GOT3 (cell line): Measurements from ENCODE around the gene CT45A1.
"Not testable (repeated sequence)": the region's sequence is repeated elsewhere in the genome, so short reads cannot be mapped to it uniquely, and the experiment has no call there.

Experiments used
- DNase-seq: peaks from one replicate; lab custom pipeline; 2025; ENCODE audit warnings: mixed read lengths; lab: John Stamatoyannopoulos, UW

Gene CT45A1, protein sequence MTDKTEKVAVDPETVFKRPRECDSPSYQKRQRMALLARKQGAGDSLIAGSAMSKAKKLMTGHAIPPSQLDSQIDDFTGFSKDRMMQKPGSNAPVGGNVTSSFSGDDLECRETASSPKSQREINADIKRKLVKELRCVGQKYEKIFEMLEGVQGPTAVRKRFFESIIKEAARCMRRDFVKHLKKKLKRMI

DNA sequence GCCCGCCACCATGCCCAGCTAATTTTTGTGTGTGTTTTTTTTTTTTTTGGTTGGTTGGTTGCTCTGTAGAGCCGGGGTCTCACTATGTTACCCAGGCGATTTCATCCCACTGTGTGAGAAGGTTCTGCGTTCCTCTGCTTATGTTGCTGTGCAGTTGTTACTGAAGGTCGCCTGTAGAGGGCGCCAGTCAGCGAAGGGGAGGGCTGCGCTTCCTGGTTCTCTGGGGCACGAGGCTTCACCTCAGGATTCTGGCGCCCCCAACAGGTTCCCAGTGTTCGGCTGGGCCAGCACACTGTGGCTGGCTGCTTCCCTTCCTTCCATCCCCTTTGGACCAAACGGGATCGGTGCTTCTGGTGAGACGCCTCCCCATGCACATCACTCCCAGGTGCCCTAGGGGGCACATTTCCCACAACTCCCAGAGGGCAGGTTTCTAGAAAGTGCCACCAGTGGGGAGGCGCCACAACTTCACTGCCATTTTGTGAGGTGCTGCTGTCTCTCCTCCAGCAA, at the start of gene CT45A1:
TSS of gene CT45A1 (plus strand) at position 457 of the 507 bp plus-strand sequence. CDS start 5,302 bp downstream, outside the sequence.
- DNase-seq: not testable (repeated sequence)

DNA sequence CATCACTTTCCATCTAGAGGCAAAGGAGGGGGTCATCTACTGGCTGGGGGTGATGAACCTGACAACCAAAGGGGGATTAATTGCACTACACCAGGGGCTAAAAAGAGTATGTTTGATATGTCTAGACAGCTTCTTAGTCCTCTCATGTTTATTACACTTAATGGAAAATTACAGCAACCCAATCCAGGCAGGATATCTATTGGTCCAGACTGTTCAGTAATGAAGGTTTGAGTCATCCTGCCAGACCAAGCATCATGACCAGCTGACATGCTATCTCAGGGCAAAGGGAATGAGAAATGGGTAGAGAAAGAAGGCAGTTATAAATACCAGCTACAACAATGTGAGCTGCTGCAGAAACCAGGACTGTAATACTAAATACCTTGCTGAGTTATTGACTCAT, 40.5 kb upstream of the CT45A1 start:
- DNase-seq: not testable (repeated sequence)

DNA sequence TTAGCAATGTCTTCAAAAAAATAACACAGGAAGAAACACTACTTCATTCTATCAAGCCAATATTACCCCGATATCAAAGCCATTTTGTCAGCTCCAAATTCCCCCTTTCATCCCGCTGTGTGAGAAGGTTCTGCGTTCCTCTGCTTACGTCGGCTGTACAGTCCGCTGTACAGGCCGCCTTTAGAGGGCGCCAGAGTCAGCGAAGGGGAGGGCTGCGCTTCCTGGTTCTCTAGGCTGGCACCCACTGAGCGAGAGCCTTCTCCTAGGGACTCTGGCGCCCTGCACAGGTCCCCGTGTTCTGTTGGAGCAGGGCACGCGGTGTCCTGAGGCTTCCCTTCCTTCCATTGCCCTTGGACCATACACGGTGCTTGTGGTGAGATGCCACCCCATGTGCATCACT, 25.3 kb upstream of the CT45A1 start:
- DNase-seq: no peak

DNA sequence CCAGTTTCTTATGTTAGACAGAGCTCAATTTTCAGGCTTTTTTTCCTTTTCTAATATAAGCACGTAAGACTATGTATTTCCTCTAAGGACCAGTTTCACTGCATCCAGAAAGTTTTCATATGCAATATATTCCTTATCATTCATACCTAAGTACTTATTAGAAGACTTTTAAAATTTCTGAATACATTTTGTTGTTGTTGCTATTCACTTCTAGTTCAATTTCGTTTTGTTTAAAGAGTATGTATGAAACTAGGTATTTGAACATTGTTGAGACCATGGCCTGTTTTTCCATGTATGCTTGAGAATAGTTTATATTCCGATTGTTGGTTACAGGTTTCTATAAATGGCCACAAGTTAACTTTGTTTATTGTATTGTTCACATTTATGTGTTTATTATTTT, 18.0 kb upstream of the CT45A1 start:
- DNase-seq: no peak

DNA sequence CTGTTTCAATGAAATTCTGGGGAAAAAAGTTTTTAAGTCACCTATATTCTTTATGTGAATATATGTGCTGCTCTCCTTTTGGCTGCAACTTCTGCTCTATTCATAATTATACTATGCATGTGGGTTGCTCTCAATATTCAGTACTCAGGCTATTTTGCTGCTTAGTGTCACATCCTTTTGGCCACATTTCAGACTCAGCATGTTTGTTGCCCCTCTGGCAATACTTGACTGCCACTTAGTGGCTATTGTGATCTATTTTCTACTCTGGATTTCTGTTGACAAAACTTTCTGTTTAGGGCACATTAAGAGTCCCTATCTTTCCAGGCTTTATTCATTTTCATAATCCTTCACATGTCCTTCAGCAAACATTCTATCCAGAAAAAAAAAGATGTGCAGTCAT, 15.8 kb upstream of the CT45A1 start:
- DNase-seq: no peak

DNA sequence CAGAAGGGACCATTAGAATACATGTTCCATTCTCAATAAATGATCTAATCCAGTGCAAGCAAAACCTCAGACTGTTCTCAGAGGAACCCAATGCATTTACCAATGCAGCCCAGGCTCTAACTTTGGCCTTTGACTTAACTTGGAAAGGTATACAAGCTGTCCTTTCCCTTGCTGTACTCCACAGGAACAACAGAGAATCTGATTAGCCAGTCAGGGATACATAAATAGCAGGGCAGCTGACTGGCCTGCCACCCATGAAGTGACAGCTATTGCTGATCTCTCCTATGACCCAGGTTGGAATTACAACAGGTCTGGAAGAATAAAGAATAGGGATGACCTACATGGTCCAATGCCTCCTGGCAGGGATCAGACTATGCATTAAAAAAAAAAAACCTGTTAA, 14.5 kb upstream of the CT45A1 start:
- DNase-seq: no peak

DNA sequence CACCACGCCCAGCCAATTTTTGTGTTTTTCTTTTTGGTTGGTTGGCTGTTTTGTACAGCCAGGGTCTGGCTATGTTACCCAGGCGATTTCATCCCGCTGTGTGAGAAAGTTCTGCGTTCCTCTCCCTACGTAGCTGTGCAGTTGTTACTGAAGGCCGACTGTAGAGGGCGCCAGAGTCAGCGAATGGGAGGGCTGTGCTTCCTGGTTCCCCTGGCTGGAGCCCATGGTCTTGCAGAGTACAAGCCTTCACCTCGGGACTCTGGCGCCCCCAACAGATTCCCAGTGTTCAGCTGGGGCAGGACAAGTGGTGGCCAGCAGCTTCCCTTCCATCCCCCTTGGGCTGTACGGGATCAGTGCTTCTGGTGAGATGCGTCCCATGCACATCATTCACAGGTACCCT, 5.6 kb upstream of the CT45A1 start:
- no peak for DNase-seq

DNA sequence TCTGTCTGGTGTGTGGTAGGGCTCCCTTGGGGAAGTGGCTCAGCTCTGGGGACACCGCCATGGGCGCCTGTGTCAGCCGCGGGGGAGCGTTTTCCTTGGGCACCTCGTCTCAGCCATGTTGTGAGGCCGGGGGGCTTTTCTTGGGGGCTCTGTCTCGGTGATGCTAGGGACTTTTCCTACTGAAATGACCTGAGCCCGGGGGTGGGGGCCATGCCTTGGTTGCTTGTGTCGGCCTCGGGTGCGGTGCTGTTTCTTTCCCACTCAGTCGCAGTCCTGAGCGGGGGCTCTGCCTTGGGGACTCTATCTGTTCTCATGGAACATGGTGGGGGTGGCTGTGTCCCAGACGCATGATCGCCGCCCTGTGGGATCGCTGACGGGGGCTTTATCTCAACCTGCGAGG, 356 bp downstream of the CT45A1 start:
- DNase-seq: no peak

DNA sequence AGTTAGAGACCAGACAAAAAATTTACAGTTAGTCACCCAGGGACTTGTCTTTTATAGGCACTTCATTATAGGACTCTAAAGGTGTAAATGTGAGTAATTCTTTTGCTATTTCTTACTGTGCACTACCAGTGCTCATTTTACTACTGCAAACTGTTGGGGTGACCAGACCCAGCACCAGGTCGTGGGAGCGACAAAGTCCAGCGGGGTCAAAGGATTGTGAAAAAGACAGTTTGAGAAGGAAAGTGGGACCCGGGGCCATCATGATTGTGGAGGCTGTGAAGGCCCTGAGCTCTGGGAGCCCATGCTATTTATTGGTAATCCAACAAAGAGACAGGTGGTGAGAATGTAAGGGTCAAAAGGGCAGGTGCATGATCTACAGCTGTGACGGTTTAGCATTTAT, 21.2 kb downstream of the CT45A1 start:
- DNase-seq: not testable (repeated sequence)

DNA sequence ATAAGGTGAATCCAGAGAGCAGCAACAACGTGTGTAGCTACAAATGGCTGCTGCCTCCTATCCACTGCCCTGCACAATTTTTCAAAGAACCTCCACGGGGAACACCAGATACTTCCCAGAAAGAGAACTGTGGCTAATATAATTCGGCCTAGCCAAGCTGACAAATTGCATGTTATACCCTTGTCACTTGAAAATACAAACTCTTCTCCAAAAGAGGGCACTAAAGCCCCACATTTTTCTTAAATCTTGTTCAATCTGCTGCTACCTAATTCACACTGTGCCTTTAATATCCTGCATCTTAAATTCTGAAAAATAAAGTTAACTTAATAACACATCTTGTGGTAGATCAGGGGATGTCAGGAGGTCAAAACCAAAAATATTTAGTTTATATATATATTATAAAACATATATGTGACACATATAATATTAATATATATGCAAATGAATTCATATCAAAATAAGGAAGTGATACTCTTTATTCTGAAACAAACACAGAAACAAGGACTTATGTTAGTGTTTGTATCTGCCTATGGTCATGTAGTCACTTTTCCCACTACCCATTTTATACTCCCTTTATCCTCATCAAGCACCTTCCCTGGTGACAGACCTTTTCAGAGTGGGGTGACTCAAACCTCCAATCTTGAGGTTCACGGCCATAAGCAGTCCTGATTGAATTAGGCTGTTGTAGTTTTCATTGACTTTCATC, 24.1 kb downstream of the CT45A1 start:
- DNase-seq: no peak

DNA sequence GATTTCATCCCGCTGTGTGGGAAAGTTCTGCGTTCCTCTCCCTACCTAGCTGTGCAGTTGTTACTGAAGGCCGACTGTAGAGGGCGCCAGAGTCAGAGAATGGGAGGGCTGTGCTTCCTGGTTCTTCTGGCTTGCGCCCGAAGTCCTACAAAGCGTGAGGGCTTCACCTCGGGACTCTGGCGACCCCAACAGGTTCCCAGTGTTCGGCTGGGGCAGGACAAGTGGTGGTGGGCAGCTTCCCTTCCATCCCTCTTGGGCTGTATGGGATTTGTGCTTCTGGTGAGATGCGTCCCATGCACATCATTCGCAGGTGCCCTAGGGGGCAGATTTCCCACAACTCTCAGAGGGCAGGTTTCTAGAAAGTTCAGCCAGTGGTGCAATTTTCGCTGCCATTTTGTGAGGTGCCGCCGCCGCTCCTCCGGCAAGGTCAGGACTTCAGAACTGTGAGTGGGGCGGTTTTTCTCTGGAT, 27.3 kb downstream of the CT45A1 start:
- DNase-seq: no peak

DNA sequence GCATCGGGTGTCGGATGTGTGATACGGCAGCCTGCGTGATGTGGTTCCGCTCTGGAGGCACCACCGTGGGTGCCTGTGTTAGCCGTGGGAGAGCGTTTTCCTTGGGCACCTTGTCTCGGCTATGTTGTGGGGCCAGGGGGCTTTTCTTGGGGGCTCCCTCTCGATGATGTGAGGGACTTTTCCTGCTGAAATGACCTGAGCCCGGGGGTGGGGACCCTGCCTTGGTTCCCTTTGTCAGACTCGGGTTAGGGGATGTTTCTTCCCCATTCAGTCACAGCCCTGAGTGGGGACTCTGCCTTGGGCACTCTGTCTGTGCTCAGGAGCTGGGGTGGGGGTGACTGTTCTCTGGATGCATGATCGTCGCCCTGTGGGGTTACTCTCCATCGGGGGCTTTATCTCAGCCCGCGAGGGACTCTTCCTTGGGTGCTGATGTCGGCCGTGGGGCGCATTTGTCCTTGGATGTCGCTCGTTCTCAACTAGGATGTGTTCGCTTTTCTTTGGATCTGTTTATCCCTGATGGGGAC, 27.8 kb downstream of the CT45A1 start:
- DNase-seq: no peak

DNA sequence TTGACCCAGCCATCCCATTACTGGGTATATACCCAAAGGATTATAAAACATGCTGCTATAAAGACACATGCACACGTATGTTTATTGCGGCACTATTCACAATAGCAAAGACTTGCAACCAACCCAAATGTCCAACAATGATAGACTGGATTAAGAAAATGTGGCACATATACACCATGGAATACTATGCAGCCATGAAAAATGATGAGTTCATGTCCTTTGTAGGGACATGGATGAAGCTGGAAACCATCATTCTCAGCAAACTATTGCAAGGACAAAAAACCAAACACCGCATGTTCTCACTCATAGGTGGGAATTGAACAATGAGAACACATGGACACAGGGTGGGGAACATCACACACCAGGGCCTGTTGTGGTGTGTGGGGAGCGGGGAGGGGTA, 31.3 kb downstream of the CT45A1 start:
- not testable (repeated sequence) for DNase-seq

DNA sequence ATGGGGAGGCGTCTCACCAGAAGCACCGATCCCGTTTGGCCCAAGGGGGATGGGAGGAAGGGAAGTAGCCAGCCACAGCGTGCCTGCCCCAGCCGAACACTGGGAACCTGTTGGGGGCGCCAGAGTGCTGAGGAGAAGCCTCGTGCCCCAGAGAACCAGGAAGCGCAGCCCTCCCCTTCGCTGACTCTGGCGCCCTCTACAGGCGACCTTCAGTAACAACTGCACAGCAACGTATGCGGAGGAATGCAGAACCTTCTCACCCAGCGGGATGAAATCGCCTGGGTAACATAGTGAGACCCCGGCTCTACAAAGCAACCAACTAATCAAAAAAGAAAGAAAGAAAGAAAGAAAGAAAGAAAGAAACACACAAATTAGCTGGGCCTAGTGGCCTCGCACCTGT, 54.7 kb downstream of the CT45A1 start, which contains the start of gene CT45A3:
TSS of gene CT45A3 (minus strand) at position 101 of the 400 bp plus-strand sequence. CDS start 3,747 bp downstream, outside the sequence.
- not testable (repeated sequence) for DNase-seq
